NCI-H1417 treated with DMSO at 0.1 percent for 48 hours (cell line): ENCODE results near the gene AKAP13.
"Not testable (repeated sequence)": the region's sequence is repeated elsewhere in the genome, so short reads cannot be mapped to it uniquely, and the experiment has no call there.

Experiments
- DNase-seq: peaks from one replicate; lab custom pipeline; 2025; lab: John Stamatoyannopoulos, UW

Gene AKAP13

GRCh38 chr15:85380217-85380811 is at the start of gene AKAP13:
AKAP13 (plus strand) TSS chr15:85380603; CDS start chr15:85485721, 105,118 bp downstream.
- peak; percentile 96 for DNase-seq

GRCh38 chr15:85330901-85331588 is 49.4 kb upstream of the AKAP13 start:
- no peak for DNase-seq

GRCh38 chr15:85331655-85332285 is 48.6 kb upstream of the AKAP13 start:
- DNase-seq: no peak

GRCh38 chr15:85333132-85333831 is 47.1 kb upstream of the AKAP13 start:
- no peak for DNase-seq

- DNase-seq: no peak
Measured at GRCh38 chr15:85334241-85334640, 46.2 kb upstream of the AKAP13 start.

GRCh38 chr15:85335193-85335942 is 45.0 kb upstream of the AKAP13 start:
- no peak for DNase-seq

GRCh38 chr15:85336880-85337279 is 43.5 kb upstream of the AKAP13 start:
- no peak for DNase-seq

- no peak for DNase-seq
Measured at GRCh38 chr15:85337425-85338074, 42.9 kb upstream of the AKAP13 start.

GRCh38 chr15:85340321-85340665 is 40.1 kb upstream of the AKAP13 start:
- no peak for DNase-seq

- DNase-seq: no peak
Measured at GRCh38 chr15:85340852-85341251, 39.6 kb upstream of the AKAP13 start.

GRCh38 chr15:85342163-85342562 is 38.2 kb upstream of the AKAP13 start:
- DNase-seq: not testable (repeated sequence)

- not testable (repeated sequence) for DNase-seq
Measured at GRCh38 chr15:85343443-85343842, 37.0 kb upstream of the AKAP13 start.

GRCh38 chr15:85344241-85344640 is 36.2 kb upstream of the AKAP13 start:
- not testable (repeated sequence) for DNase-seq

- DNase-seq: not testable (repeated sequence)
Measured at GRCh38 chr15:85344653-85345114, 35.7 kb upstream of the AKAP13 start.

- not testable (repeated sequence) for DNase-seq
Measured at GRCh38 chr15:85345196-85345918, 35.0 kb upstream of the AKAP13 start.

GRCh38 chr15:85346462-85347084 is 33.8 kb upstream of the AKAP13 start:
- not testable (repeated sequence) for DNase-seq

- peak; percentile 10 for DNase-seq
Measured at GRCh38 chr15:85347264-85348047, 32.9 kb upstream of the AKAP13 start.

- not testable (repeated sequence) for DNase-seq
Measured at GRCh38 chr15:85348048-85348766, 32.2 kb upstream of the AKAP13 start.

GRCh38 chr15:85349062-85349461 is 31.3 kb upstream of the AKAP13 start:
- not testable (repeated sequence) for DNase-seq
